ENCODE data around the gene ALPK3.

GRCh38 chr15:84788500-84788899 is 28.7 kb upstream of the ALPK3 start:
- TF ChIP-seq CTCF (IDR thresholded peaks at IDR 0.05; ENCODE audit: low read depth, low read length), result no peak
- no peak for TF ChIP-seq EZH2phosphoT487 (IDR thresholded peaks at IDR 0.05; ENCODE audit: low read depth)
